Loucy (cell line): ENCODE data around the gene DDR2.
"Not testable (repeated sequence)": the region's sequence is repeated elsewhere in the genome, so short reads cannot be mapped to it uniquely, and the experiment has no call there.

Experiments used
- H2AFZ ChIP-seq: fragments of 200-600 bp; sonication (generic); 2 replicates; pipeline ENCODE4 v1.6.0; 2016; ENCODE audit warnings: antibody characterized with exemption, mild to moderate bottlenecking, low read length, moderate library complexity
- H3F3A ChIP-seq: fragments of 200-600 bp; 2 replicates; pipeline ENCODE4 v1.6.0; 2016; ENCODE audit warnings: antibody characterized with exemption, low read depth, mild to moderate bottlenecking
- H3K27me3 ChIP-seq: fragments of 200-600 bp; sonication (generic); 2 replicates; pipeline ENCODE4 v1.6.1; 2014; ENCODE audit warnings: low read length, mild to moderate bottlenecking; ENCODE audit not compliant: insufficient read depth, poor library complexity, severe bottlenecking
- H3K36me3 ChIP-seq: fragments of 200-600 bp; sonication (generic); 2 replicates; pipeline ENCODE4 v1.6.1; 2016; ENCODE audit warnings: low read length; ENCODE audit not compliant: insufficient read depth
- H3K4me1 ChIP-seq: fragments of 200-600 bp; sonication (generic); 2 replicates; pipeline ENCODE4 v1.5.1; 2014; ENCODE audit warnings: low read length, mild to moderate bottlenecking; ENCODE audit not compliant: insufficient read depth, poor library complexity, severe bottlenecking
- H3K4me2 ChIP-seq: fragments of 200-600 bp; sonication (generic); 2 replicates; pipeline ENCODE4 v1.6.0; 2014; ENCODE audit warnings: antibody characterized with exemption, low read length, low read depth, mild to moderate bottlenecking; ENCODE audit not compliant: poor library complexity, severe bottlenecking
- H3K4me3 ChIP-seq: fragments of 200-600 bp; sonication (generic); 2 replicates; pipeline ENCODE4 v1.5.1; 2014; ENCODE audit warnings: low read length, mild to moderate bottlenecking, mixed read lengths; ENCODE audit not compliant: poor library complexity, severe bottlenecking
- H3K79me2 ChIP-seq: fragments of 200-600 bp; sonication (generic); 2 replicates; pipeline ENCODE4 v1.6.1; 2014; ENCODE audit warnings: low read length; ENCODE audit not compliant: insufficient read depth
- H3K9ac ChIP-seq: fragments of 200-600 bp; sonication (generic); 2 replicates; pipeline ENCODE4 v1.6.0; 2014; ENCODE audit warnings: mild to moderate bottlenecking, low read depth, low read length, moderate library complexity; ENCODE audit not compliant: poor library complexity, severe bottlenecking
- H3K9me2 ChIP-seq: fragments of 200-600 bp; sonication (generic); replicated peaks from 2 replicates; pipeline ENCODE4 v1.6.1; 2016; ENCODE audit warnings: low read depth, low read length, mixed read lengths
- H3K9me3 ChIP-seq: fragments of 200-600 bp; sonication (generic); 2 replicates; pipeline ENCODE4 v1.6.1; 2014; ENCODE audit warnings: mild to moderate bottlenecking, antibody characterized with exemption, low read length, low read depth; ENCODE audit not compliant: insufficient read depth
- H4K20me1 ChIP-seq: fragments of 200-600 bp; sonication (generic); 2 replicates; pipeline ENCODE4 v1.6.0; 2014; ENCODE audit warnings: antibody characterized with exemption, low read length, mild to moderate bottlenecking; ENCODE audit not compliant: insufficient read depth, poor library complexity, severe bottlenecking
- CTCF ChIP-seq: fragments of 200-600 bp; sonication (generic); conservative IDR thresholded peaks from 2 replicates; pipeline ENCODE4 v1.5.1; 2014; ENCODE audit warnings: mild to moderate bottlenecking, antibody characterized with exemption, low read length

Gene DDR2

GRCh38 chr1:162799995-162800830 lies 167.9 kb downstream of the DDR2 start:
- TF ChIP-seq CTCF: peak; percentile 63
- H2AFZ ChIP-seq, H3K27me3 ChIP-seq, H3F3A ChIP-seq, H3K4me1 ChIP-seq, H3K4me3 ChIP-seq, H3K9me3 ChIP-seq, H3K9me2 ChIP-seq, H3K9ac ChIP-seq: not testable (repeated sequence)
- Histone ChIP-seq H3K36me3 (peaks cover 53% of the 10 kb centered on the region; the same call in 1 of the 2 replicates), H3K79me2 (peaks cover 14% of the 10 kb centered on the region; the same call in 1 of the 2 replicates), H3K4me2 (peak overlapping the region; percentile 57), H4K20me1 (peaks cover 10% of the 10 kb centered on the region)

GRCh38 chr1:162807503-162807902 lies 175.2 kb downstream of the DDR2 start:
- H3K27me3 ChIP-seq, H3K9ac ChIP-seq, H3K9me3 ChIP-seq, H4K20me1 ChIP-seq, H3K4me1 ChIP-seq, H3F3A ChIP-seq, H3K4me3 ChIP-seq, H3K4me2 ChIP-seq, H3K9me2 ChIP-seq, H2AFZ ChIP-seq, H3K79me2 ChIP-seq: not testable (repeated sequence)
- H3K36me3 ChIP-seq: peaks cover 39% of the 10 kb centered on the region; the same call in 1 of the 2 replicates

GRCh38 chr1:162812357-162812756 lies 180.1 kb downstream of the DDR2 start:
- not testable (repeated sequence) for H3K9me2 ChIP-seq, H4K20me1 ChIP-seq, H3K9ac ChIP-seq, H2AFZ ChIP-seq, H3K9me3 ChIP-seq, H3K79me2 ChIP-seq, H3F3A ChIP-seq, H3K4me2 ChIP-seq, H3K36me3 ChIP-seq, H3K4me3 ChIP-seq, H3K4me1 ChIP-seq, H3K27me3 ChIP-seq

GRCh38 chr1:162818136-162818535 lies 185.9 kb downstream of the DDR2 start:
- not testable (repeated sequence) for H3K4me1 ChIP-seq, H3K9ac ChIP-seq, H3K79me2 ChIP-seq, H3K27me3 ChIP-seq, H3K4me2 ChIP-seq, H3K9me2 ChIP-seq, H3F3A ChIP-seq, H4K20me1 ChIP-seq, H2AFZ ChIP-seq, H3K9me3 ChIP-seq, H3K4me3 ChIP-seq, H3K36me3 ChIP-seq

GRCh38 chr1:162818666-162819065 lies 186.4 kb downstream of the DDR2 start:
- H3K4me3 ChIP-seq, H4K20me1 ChIP-seq, H2AFZ ChIP-seq, H3K36me3 ChIP-seq, H3F3A ChIP-seq, H3K9me2 ChIP-seq, H3K4me1 ChIP-seq, H3K9ac ChIP-seq, H3K79me2 ChIP-seq, H3K4me2 ChIP-seq, H3K9me3 ChIP-seq, H3K27me3 ChIP-seq: not testable (repeated sequence)
